ENCODE results near the gene MAP3K20.

- no peak for TF ChIP-seq CTCF (conservative IDR thresholded peaks at IDR 0.05 in 1 of 2, IDR thresholded peaks at IDR 0.05 in 1 of 2; ENCODE audit: low read depth in 1 of 2, low read length in 2 of 2)
- TF ChIP-seq EZH2 (IDR thresholded peaks at IDR 0.05; ENCODE audit: low read length, missing control alignments) = no peak
These were observed 166.0 kb downstream of the MAP3K20 start for GRCh38 chr2:173241643-173242042.
